Natural killer cell (primary cell): ENCODE measurements around the gene TRAF3IP1. TPM values are rescaled to one million over a fixed set of nuclear protein-coding genes. Genes with fewer than 3 reads are reported as not detected.

Source experiments
- ATAC-seq, 3 donors: fragments of 150-1000 bp in 2 of 3; fragments of 200-7000 bp in 1 of 3; cut with Tn5 transposase; 1 replicate in 1 of 3; 2 replicates in 2 of 3; pipeline ENCODE4 v1.10.0; 2021; ENCODE audit warnings: mild to moderate bottlenecking in 2 of 3, moderate library complexity in 2 of 3
- DNase-seq, 2 donors: peaks; one replicate each; pipeline versions ENCODE4 v3.0.0 to v3.0.0-alpha.2; 2013 to 2021; ENCODE audit warnings: mixed read lengths in 1 of 2
- H3K27ac ChIP-seq: one replicate; pipeline ENCODE4 v1.5.1; 2013; ENCODE audit warnings: mild to moderate bottlenecking, low read length
- H3K27me3 ChIP-seq: one replicate; pipeline ENCODE4 v1.6.1; 2013; ENCODE audit warnings: low read length; ENCODE audit not compliant: control insufficient read depth, insufficient read depth
- H3K36me3 ChIP-seq: one replicate; pipeline ENCODE4 v1.6.1; 2013; ENCODE audit warnings: low read length; ENCODE audit not compliant: control insufficient read depth, insufficient read depth
- H3K4me1 ChIP-seq: one replicate; pipeline ENCODE4 v1.6.1; 2013; ENCODE audit warnings: low read length; ENCODE audit not compliant: control insufficient read depth, insufficient read depth
- H3K4me3 ChIP-seq: one replicate; pipeline ENCODE4 v1.5.1; 2013; ENCODE audit warnings: low read length
- H3K9me3 ChIP-seq: one replicate; pipeline ENCODE4 v1.6.1; 2013; ENCODE audit warnings: low read length; ENCODE audit not compliant: control insufficient read depth, insufficient read depth
- H3K27ac Mint-ChIP-seq, 2 donors: one replicate each; pipeline ENCODE4 v1.8.0; 2022; ENCODE audit warnings: mild to moderate bottlenecking in 2 of 2, mixed read lengths in 2 of 2, moderate library complexity in 1 of 2
- H3K27me3 Mint-ChIP-seq, 2 donors: one replicate each; pipeline ENCODE4 v1.8.0; 2022; ENCODE audit warnings: low read depth in 2 of 2, mixed read lengths in 2 of 2
- H3K36me3 Mint-ChIP-seq: one replicate; pipeline ENCODE4 v1.8.0; 2022; ENCODE audit warnings: mixed read lengths
- H3K4me1 Mint-ChIP-seq, 2 donors: one replicate each; pipeline ENCODE4 v1.8.0; 2022; ENCODE audit warnings: mixed read lengths in 2 of 2
- H3K4me3 Mint-ChIP-seq: one replicate; pipeline ENCODE4 v1.8.0; 2022; ENCODE audit warnings: mild to moderate bottlenecking, moderate library complexity, mixed read lengths
- H3K9me3 Mint-ChIP-seq, 2 donors: one replicate each; pipeline ENCODE4 v1.8.0; 2022; ENCODE audit warnings: mixed read lengths in 2 of 2
- CTCF ChIP-seq: fragments of 200-600 bp; IDR thresholded peaks from one replicate; pipeline ENCODE4 v1.8.0; 2022; ENCODE audit warnings: antibody characterized with exemption
- WGBS: methylation state at CpG from one replicate; pipeline ENCODE4 v1.1.7; 2013; ENCODE audit warnings: missing lambda C conversion rate; ENCODE audit not compliant: insufficient coverage; 5-methylcytosine and 5-hydroxymethylcytosine counted together
- intact Hi-C: fragments of 100-400 bp; cut with micrococcal nuclease; formaldehyde crosslinking; loops from one replicate; pipeline ENCODE4 v1.14.2; 2022
- total RNA-seq, 4 donors: library from RNA; stranded (reverse); fragments of 120-200 nt in 1 of 4; gene quantifications; one replicate each; pipeline versions ENCODE4 v1.2.3 to v1.2.4, GENCODE V29; 2013 to 2022

The TRAF3IP1 gene
- total RNA-seq, 3 donors from 2014 or later (not counting 1 experiment from before 2014, with no cell fraction given) = 9.7 to 11.9 (median 11.3) TPM

GRCh38 chr2:238358769-238359168 lies 38.5 kb downstream of the TRAF3IP1 start:
- intact Hi-C loops = loop anchor here (5.0 kb wide), 1 partner anchor 104 kb away; no protein-coding TSS in a partner anchor
- Histone ChIP-seq H3K4me1 (no peaks in the 10 kb centered on the region), H3K27me3 (no peaks in the 10 kb centered on the region), H3K9me3 (no peaks in the 10 kb centered on the region), H3K4me3 (no peak overlapping the region), H3K36me3 (peaks cover 4% of the 10 kb centered on the region), H3K27ac (no peak overlapping the region)
- WGBS = 98% methylated on average over 3 of the region's 3 CpGs
- Mint-ChIP-seq H3K4me1 (peaks cover 5 to 9% of the 10 kb centered on the region in 2 donors), H3K4me3 (no peak overlapping the region), H3K36me3 (peaks cover 7% of the 10 kb centered on the region), H3K27me3 (no peaks in the 10 kb centered on the region), H3K27ac (no peak overlapping the region), H3K9me3 (no peaks in the 10 kb centered on the region)
- DNase-seq (no peak), ATAC-seq (no peak)
- TF ChIP-seq CTCF = no peak

DNA sequence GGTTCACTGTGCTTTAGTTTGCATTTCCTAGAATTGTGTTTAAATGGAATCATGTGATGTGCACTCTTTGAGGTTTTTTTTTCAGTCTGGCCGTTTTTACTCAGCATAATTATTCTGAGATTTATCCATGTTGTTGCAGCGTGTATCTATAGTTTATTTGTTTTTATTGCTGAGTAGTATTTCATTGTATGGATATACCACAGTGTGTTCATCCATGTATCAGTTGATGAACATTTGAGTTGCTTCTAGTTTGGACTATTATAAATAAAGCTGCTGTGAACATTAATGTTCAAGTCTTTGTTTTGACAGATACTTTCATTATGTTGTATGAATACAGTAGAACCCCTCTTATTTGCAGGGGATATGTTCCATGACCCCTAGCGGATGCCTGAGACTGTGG lies 39.1 kb downstream of the TRAF3IP1 start:
- Histone ChIP-seq H3K4me1 (no peaks in the 10 kb centered on the region), H3K27ac (no peak overlapping the region), H3K9me3 (no peaks in the 10 kb centered on the region), H3K27me3 (no peaks in the 10 kb centered on the region), H3K36me3 (peaks cover 4% of the 10 kb centered on the region), H3K4me3 (no peak overlapping the region)
- intact Hi-C loops = loop anchor here (5.0 kb wide), 1 partner anchor 103 kb away; no protein-coding TSS in a partner anchor
- ATAC-seq (no peak), DNase-seq (no peak)
- Mint-ChIP-seq H3K4me1 (peaks cover 5 to 9% of the 10 kb centered on the region in 2 donors), H3K27ac (no peak overlapping the region), H3K27me3 (no peaks in the 10 kb centered on the region), H3K36me3 (peaks cover 7% of the 10 kb centered on the region), H3K4me3 (no peak overlapping the region), H3K9me3 (no peaks in the 10 kb centered on the region)
- no peak for TF ChIP-seq CTCF
- 83% methylated on average over 3 of the region's 3 CpGs for WGBS

GRCh38 chr2:238361877-238362276 lies 41.6 kb downstream of the TRAF3IP1 start:
- H3K27me3 ChIP-seq = no peaks in the 10 kb centered on the region
- H3K4me3 Mint-ChIP-seq = no peak overlapping the region
- H3K4me3 ChIP-seq = no peak overlapping the region
- no peaks in the 10 kb centered on the region for H3K36me3 ChIP-seq
- H3K9me3 ChIP-seq = no peaks in the 10 kb centered on the region
- H3K27ac Mint-ChIP-seq = no peak overlapping the region
- 96% methylated on average over 9 of the region's 9 CpGs for WGBS
- H3K4me1 ChIP-seq = no peaks in the 10 kb centered on the region
- H3K36me3 Mint-ChIP-seq = peaks cover 7% of the 10 kb centered on the region
- no peak for DNase-seq
- H3K27me3 Mint-ChIP-seq = no peaks in the 10 kb centered on the region
- no peak for ATAC-seq
- no peak for TF ChIP-seq CTCF
- no peak overlapping the region for H3K27ac ChIP-seq
- peaks cover 5 to 9% of the 10 kb centered on the region in 2 donors for H3K4me1 Mint-ChIP-seq
- intact Hi-C loops = no loop called here
- no peaks in the 10 kb centered on the region for H3K9me3 Mint-ChIP-seq

DNA sequence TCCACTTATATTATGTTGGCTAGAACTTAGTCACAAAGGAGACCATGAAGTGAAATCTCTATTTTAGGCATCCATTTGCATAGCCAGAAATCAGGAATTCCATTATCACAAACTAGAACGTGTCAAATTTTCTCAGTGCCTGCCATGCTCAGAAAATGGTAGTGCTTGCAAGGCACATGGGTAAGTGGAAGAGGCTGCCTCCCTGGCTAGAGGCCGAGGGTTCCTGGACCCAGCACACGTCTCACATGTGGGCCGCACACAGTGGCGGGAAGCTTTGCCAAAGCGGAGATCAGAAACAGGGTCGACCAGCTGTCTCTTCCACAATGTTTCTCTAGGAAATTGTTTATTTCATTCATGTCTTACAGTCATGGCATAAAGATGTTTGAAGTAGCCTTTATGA lies 42.3 kb downstream of the TRAF3IP1 start:
- ATAC-seq (no peak), DNase-seq (no peak)
- H3K9me3 Mint-ChIP-seq = no peaks in the 10 kb centered on the region
- H3K4me3 ChIP-seq = no peak overlapping the region
- peaks cover 2 to 9% of the 10 kb centered on the region in 2 donors for H3K4me1 Mint-ChIP-seq
- no peak overlapping the region for H3K4me3 Mint-ChIP-seq
- no peaks in the 10 kb centered on the region for H3K36me3 ChIP-seq
- no peaks in the 10 kb centered on the region for H3K4me1 ChIP-seq
- H3K27me3 ChIP-seq = no peaks in the 10 kb centered on the region
- H3K36me3 Mint-ChIP-seq = peaks cover 7% of the 10 kb centered on the region
- H3K27me3 Mint-ChIP-seq = no peaks in the 10 kb centered on the region
- no peak overlapping the region for H3K27ac Mint-ChIP-seq
- no peak overlapping the region for H3K27ac ChIP-seq
- intact Hi-C loops = no loop called here
- TF ChIP-seq CTCF = no peak
- no peaks in the 10 kb centered on the region for H3K9me3 ChIP-seq
- WGBS = 97% methylated on average over 7 of the region's 7 CpGs
